Suprapubic skin (tissue), 4 donors: ENCODE results near the gene C19orf53. TPM values are rescaled to one million over a fixed set of nuclear protein-coding genes. Genes with fewer than 3 reads are reported as not detected.

Experiments used
- DNase-seq, 2 donors: peaks; one replicate each; pipeline ENCODE4 v3.0.0-alpha.2; 2019; ENCODE audit warnings: low spot score in 2 of 2
- H3K27ac ChIP-seq: fragments of 200-600 bp; sonication (generic); one replicate; pipeline ENCODE4 v1.5.1; 2019
- H3K27me3 ChIP-seq: fragments of 200-600 bp; sonication (generic); one replicate; pipeline ENCODE4 v1.5.1; 2019
- H3K36me3 ChIP-seq: fragments of 200-600 bp; sonication (generic); one replicate; pipeline ENCODE4 v1.5.1; 2019
- H3K4me1 ChIP-seq: fragments of 200-600 bp; sonication (generic); one replicate; pipeline ENCODE4 v1.5.1; 2019
- H3K4me3 ChIP-seq: fragments of 200-600 bp; sonication (generic); one replicate; pipeline ENCODE4 v1.5.1; 2019; ENCODE audit warnings: mild to moderate bottlenecking
- H3K9me3 ChIP-seq: fragments of 200-600 bp; sonication (generic); one replicate; pipeline ENCODE4 v1.5.1; 2019
- EP300 ChIP-seq: sonication (generic); formaldehyde crosslinking; IDR thresholded peaks from one replicate; pipeline ENCODE4 v1.6.1; 2017; ENCODE audit warnings: antibody characterized with exemption
- POLR2A ChIP-seq, 2 donors: fragments of 450-650 bp; IDR thresholded peaks; one replicate each; pipeline ENCODE4 v1.6.1; 2017; ENCODE audit warnings: antibody characterized with exemption in 2 of 2, mild to moderate bottlenecking in 2 of 2, moderate library complexity in 2 of 2
- POLR2AphosphoS5 ChIP-seq, 3 donors: sonication (generic); formaldehyde crosslinking; IDR thresholded peaks; one replicate each; pipeline ENCODE4 v1.6.1; 2017; ENCODE audit warnings: antibody characterized with exemption in 3 of 3
- WGBS: methylation state at CpG from one replicate; pipeline ENCODE4 v1.1.5; 2018; 5-methylcytosine and 5-hydroxymethylcytosine counted together
- total RNA-seq, 4 donors: library from RNA; depleted of rRNA; stranded (reverse); fragments of >200 nt; gene quantifications; one replicate each; pipeline ENCODE4 v1.1.0, GENCODE V29; 2016
- TF ChIP-seq, protein P1 (sequence below), 2 donors: fragments of 200-600 bp in 1 of 2; fragments of 450-650 bp in 1 of 2; sonication (generic) in 1 of 2; IDR thresholded peaks; one replicate each; pipeline ENCODE4 v1.5.1; 2016 to 2019; ENCODE audit warnings: antibody characterized with exemption in 2 of 2, mild to moderate bottlenecking in 1 of 2, moderate library complexity in 1 of 2

Gene C19orf53
- total RNA-seq, 4 donors from 2014 or later, result 84.2 to 150 (median 124) TPM

DNA sequence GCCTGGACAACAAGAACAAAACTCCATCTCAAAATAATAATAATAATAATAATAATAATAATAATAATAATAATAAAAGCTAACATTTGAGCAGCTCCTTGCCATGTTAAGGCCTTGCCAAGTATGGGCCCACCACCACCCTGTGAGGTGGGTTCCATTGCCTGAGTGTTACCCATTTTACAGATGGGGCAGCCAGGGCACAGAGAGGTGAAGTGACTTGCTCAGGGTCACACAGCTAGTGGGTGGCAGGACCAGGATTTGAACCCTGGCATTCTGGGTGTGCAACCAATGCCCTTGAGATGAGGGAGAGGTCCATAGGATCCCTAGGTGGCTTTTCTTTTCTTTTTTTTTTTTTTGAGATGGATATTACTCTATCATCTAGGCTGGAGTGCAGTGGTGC lies 50.4 kb downstream of the C19orf53 start:
- Histone ChIP-seq H3K27me3 (no peaks in the 10 kb centered on the region), H3K36me3 (peaks cover 20% of the 10 kb centered on the region), H3K9me3 (no peaks in the 10 kb centered on the region), H3K4me3 (no peak overlapping the region), H3K4me1 (peaks cover 6% of the 10 kb centered on the region), H3K27ac (no peak overlapping the region)
- TF ChIP-seq POLR2AphosphoS5 (IDR thresholded peaks at IDR 0.05) (no peak), EP300 (no peak), POLR2A (IDR thresholded peaks at IDR 0.05) (no peak)
- TF ChIP-seq, protein P1, sequence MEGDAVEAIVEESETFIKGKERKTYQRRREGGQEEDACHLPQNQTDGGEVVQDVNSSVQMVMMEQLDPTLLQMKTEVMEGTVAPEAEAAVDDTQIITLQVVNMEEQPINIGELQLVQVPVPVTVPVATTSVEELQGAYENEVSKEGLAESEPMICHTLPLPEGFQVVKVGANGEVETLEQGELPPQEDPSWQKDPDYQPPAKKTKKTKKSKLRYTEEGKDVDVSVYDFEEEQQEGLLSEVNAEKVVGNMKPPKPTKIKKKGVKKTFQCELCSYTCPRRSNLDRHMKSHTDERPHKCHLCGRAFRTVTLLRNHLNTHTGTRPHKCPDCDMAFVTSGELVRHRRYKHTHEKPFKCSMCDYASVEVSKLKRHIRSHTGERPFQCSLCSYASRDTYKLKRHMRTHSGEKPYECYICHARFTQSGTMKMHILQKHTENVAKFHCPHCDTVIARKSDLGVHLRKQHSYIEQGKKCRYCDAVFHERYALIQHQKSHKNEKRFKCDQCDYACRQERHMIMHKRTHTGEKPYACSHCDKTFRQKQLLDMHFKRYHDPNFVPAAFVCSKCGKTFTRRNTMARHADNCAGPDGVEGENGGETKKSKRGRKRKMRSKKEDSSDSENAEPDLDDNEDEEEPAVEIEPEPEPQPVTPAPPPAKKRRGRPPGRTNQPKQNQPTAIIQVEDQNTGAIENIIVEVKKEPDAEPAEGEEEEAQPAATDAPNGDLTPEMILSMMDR (IDR thresholded peaks at IDR 0.05), result no peak
- DNase-seq, result no peak

DNA sequence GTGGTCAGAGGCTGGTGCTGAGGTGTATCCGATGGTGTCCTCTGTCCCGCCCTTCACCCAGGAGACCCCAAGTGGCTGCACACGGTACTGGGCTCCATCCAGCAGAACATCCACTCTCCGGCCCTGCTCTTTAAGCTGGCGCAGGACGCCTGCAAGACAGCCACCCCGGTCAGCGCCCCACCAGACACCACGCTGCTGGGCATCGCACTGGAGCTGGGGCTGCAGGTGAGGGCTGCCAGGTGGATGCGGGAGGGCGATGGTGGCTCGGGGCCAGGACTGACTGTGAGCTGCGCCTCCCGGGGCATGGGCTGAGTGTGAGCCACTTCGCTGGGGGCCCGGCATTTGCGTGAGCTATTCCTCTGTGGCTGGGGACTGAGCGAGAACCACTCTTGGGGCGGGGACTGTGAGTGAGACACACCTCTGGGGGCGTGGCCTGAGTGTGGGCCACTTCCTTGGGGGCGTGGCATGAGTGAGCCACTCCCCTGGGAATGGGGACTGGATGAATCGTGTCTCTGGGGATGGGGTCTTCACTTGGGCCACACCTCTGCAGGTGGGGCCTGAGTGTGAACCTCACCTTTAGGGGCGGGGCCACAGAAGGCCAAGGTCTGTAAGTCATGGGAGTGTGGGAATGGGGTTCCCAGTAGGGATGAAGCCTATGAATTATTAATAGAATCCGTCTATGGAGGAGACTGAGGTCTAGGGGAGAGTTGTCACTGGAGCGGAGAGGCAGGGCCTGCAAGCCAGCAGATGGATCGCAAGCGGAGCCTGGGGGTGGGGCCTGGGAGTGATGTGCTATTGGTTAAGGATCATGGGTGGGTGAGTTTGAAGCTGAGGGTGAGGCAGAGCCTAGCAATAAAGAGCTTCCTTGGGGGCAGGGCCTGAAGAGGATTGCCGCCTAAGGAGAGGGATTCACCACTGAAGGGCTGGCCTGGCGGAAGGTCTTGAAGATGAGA lies 51.5 kb downstream of the C19orf53 start:
- peaks cover 6% of the 10 kb centered on the region for H3K4me1 ChIP-seq
- no peak overlapping the region for H3K27ac ChIP-seq
- TF ChIP-seq, protein P1 (IDR thresholded peaks at IDR 0.05), result no peak
- TF ChIP-seq POLR2A (IDR thresholded peaks at IDR 0.05) (no peak), EP300 (no peak), POLR2AphosphoS5 (IDR thresholded peaks at IDR 0.05) (no peak)
- DNase-seq, result no peak
- no peaks in the 10 kb centered on the region for H3K27me3 ChIP-seq
- 86% methylated on average over 22 of the region's 30 CpGs for WGBS
- no peak overlapping the region for H3K4me3 ChIP-seq
- peaks cover 27% of the 10 kb centered on the region for H3K36me3 ChIP-seq
- no peaks in the 10 kb centered on the region for H3K9me3 ChIP-seq

DNA sequence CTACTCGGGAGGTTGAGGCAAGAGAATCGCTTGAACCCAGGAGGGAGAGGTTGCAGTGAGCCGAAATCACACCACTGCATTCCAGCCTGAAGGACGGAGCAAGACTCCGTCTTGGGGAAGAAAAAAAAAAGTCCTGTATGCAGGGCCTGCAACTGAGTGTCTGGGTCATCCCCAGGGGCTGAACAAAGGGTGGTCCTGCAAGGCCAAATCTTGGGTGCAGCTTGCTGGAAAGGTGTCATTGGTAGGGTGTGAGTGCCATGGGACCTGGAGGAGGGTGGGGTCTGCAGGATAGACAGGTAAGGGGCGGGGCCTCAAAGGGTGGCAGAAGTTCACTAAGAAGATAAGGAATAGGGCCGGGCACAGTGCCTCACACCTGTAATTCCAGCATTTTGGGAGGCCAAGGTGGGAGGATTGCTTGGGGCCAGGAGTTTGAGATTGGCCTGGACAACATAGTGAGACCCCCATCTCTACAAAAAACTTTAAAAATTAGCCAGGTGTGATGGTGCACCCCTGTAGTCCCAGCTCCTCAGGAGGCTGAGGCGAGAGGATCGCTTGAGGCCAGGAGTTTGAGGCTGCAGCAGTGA lies 52.5 kb downstream of the C19orf53 start:
- no peak overlapping the region for H3K27ac ChIP-seq
- peaks cover 6% of the 10 kb centered on the region for H3K4me1 ChIP-seq
- TF ChIP-seq, protein P1 (IDR thresholded peaks at IDR 0.05), result no peak
- TF ChIP-seq EP300 (no peak), POLR2A (IDR thresholded peaks at IDR 0.05) (no peak), POLR2AphosphoS5 (IDR thresholded peaks at IDR 0.05) (no peak)
- no peaks in the 10 kb centered on the region for H3K9me3 ChIP-seq
- WGBS, result 90% methylated on average over 9 of the region's 9 CpGs
- H3K36me3 ChIP-seq, result peaks cover 37% of the 10 kb centered on the region
- no peaks in the 10 kb centered on the region for H3K27me3 ChIP-seq
- DNase-seq, result no peak
- no peak overlapping the region for H3K4me3 ChIP-seq

DNA sequence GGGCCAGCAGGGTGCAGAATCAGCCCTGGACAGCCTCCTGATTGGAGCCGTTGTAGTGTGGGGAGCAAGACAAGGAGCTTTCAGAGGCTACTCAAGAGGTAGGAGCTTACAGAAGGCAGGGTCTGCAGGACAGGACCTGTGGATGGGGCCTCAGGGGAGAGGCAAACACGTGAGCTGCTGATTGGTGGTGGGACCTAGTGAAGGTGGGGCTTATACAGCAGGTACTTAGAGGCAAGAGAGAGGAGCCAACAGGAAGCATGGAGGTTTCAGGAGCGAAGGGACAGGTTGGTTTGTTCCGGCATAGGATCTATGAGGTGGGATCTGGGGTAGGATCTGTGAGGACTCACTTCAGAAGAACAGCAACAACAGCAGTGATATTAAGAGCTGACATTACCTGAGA lies 53.4 kb downstream of the C19orf53 start:
- Histone ChIP-seq H3K36me3 (peaks cover 37% of the 10 kb centered on the region), H3K27ac (no peak overlapping the region), H3K27me3 (no peaks in the 10 kb centered on the region), H3K9me3 (no peaks in the 10 kb centered on the region), H3K4me3 (no peak overlapping the region), H3K4me1 (peaks cover 4% of the 10 kb centered on the region)
- WGBS, result 69% methylated on average over 4 of the region's 4 CpGs
- TF ChIP-seq, protein P1 (IDR thresholded peaks at IDR 0.05), result no peak
- no peak for TF ChIP-seq POLR2A (IDR thresholded peaks at IDR 0.05)
- no peak for TF ChIP-seq POLR2AphosphoS5 (IDR thresholded peaks at IDR 0.05)
- TF ChIP-seq EP300, result no peak
- DNase-seq, result no peak

Other genes starting within 250 kb of the C19orf53 start
- gene MRI1, start 9.9 kb upstream of the C19orf53 start, total RNA-seq, result 100 to 1,000 TPM in 1 of 4 donors, 10 to 100 TPM in 3; 51.5 to 122 (median 69.6) TPM
- gene ZSWIM4, start 21.0 kb downstream of the C19orf53 start, total RNA-seq, result 10 to 100 TPM; 11.4 to 19.5 (median 16.3) TPM
- not detected for gene NANOS3, start 102.7 kb downstream of the C19orf53 start, total RNA-seq
- gene BRME1, start 131.7 kb downstream of the C19orf53 start, total RNA-seq, result 10 to 100 TPM in 2 of 4 donors, 1 to 10 TPM in 2; 7.6 to 23.0 (median 9.9) TPM
- 10 to 100 TPM; 48.0 to 94.9 (median 66.7) TPM for gene CC2D1A, start 131.7 kb downstream of the C19orf53 start, total RNA-seq
- 10 to 100 TPM in 1 of 4 donors, 1 to 10 TPM in 3; 2.3 to 10.6 (median 5.7) TPM for gene PODNL1, start 164.0 kb downstream of the C19orf53 start, total RNA-seq
- gene DCAF15, start 178.1 kb downstream of the C19orf53 start, total RNA-seq, result 10 to 100 TPM; 38.3 to 52.3 (median 46.2) TPM
- 10 to 100 TPM in 2 of 4 donors, 1 to 10 TPM in 2; 6.8 to 13.2 (median 10.1) TPM for gene RFX1, start 231.9 kb downstream of the C19orf53 start, total RNA-seq